ENCODE data around the gene CTNNA2.

- TF ChIP-seq EP300 (IDR thresholded peaks at IDR 0.05; ENCODE audit: borderline replicate concordance) (no peak), YY1 (IDR thresholded peaks at IDR 0.05; ENCODE audit: low read depth) (no peak), TAF1 (IDR thresholded peaks at IDR 0.05; ENCODE audit: low read depth) (no peak)
- TF ChIP-seq, protein P1, sequence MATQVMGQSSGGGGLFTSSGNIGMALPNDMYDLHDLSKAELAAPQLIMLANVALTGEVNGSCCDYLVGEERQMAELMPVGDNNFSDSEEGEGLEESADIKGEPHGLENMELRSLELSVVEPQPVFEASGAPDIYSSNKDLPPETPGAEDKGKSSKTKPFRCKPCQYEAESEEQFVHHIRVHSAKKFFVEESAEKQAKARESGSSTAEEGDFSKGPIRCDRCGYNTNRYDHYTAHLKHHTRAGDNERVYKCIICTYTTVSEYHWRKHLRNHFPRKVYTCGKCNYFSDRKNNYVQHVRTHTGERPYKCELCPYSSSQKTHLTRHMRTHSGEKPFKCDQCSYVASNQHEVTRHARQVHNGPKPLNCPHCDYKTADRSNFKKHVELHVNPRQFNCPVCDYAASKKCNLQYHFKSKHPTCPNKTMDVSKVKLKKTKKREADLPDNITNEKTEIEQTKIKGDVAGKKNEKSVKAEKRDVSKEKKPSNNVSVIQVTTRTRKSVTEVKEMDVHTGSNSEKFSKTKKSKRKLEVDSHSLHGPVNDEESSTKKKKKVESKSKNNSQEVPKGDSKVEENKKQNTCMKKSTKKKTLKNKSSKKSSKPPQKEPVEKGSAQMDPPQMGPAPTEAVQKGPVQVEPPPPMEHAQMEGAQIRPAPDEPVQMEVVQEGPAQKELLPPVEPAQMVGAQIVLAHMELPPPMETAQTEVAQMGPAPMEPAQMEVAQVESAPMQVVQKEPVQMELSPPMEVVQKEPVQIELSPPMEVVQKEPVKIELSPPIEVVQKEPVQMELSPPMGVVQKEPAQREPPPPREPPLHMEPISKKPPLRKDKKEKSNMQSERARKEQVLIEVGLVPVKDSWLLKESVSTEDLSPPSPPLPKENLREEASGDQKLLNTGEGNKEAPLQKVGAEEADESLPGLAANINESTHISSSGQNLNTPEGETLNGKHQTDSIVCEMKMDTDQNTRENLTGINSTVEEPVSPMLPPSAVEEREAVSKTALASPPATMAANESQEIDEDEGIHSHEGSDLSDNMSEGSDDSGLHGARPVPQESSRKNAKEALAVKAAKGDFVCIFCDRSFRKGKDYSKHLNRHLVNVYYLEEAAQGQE (IDR thresholded peaks at IDR 0.05; ENCODE audit: low read depth), result no peak
These were observed 1006.9 kb downstream of the CTNNA2 start for GRCh38 chr2:80519699-80520291.
